ENCODE data around the gene KBTBD13.
"Not testable (repeated sequence)": the region's sequence is repeated elsewhere in the genome, so short reads cannot be mapped to it uniquely, and the experiment has no call there.

Gene KBTBD13

GRCh38 chr15:65087873-65088642, 11.5 kb downstream of the KBTBD13 start:
- in situ Hi-C loops (cut with MboI; ENCODE audit: low sequenced_read_pairs), result no loop called here

- in situ Hi-C loops (cut with MboI; ENCODE audit: low sequenced_read_pairs), result no loop called here
Observed at GRCh38 chr15:65088643-65089021, 12.1 kb downstream of the KBTBD13 start.

DNA sequence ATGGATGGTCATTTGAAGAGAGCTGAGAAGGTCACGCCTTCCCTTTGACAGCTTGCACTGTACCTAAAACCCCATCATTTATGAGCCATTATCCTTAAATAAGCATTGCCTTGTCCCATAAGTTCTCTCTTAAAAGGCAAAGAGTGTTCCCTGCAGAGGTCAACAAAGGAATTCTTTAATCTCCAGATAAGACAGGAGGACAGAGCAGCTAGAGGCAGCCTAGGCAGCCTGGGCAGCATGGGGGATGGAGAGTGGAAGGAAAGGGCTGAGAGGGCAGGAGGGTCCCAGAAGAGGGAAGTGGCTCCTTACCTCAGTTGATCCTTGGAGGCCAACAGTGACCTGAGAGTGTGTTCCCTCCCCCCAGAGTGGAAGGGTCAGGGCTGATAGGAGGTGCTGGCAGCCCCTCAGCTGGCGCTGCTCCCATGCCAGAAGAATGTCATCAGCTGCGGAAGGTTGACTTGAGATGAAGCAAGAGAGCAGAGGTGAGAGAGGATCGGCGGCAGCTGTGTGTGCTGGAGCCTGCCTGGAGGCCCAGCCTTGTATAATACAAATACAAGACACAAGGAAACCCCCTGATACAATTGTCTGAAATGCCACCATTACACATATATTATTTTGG, 12.8 kb downstream of the KBTBD13 start:
- in situ Hi-C loops (cut with MboI; ENCODE audit: low sequenced_read_pairs), result no loop called here

- in situ Hi-C loops (cut with MboI; ENCODE audit: low sequenced_read_pairs), result no loop called here
Observed at GRCh38 chr15:65091946-65092770, 15.6 kb downstream of the KBTBD13 start.

DNA sequence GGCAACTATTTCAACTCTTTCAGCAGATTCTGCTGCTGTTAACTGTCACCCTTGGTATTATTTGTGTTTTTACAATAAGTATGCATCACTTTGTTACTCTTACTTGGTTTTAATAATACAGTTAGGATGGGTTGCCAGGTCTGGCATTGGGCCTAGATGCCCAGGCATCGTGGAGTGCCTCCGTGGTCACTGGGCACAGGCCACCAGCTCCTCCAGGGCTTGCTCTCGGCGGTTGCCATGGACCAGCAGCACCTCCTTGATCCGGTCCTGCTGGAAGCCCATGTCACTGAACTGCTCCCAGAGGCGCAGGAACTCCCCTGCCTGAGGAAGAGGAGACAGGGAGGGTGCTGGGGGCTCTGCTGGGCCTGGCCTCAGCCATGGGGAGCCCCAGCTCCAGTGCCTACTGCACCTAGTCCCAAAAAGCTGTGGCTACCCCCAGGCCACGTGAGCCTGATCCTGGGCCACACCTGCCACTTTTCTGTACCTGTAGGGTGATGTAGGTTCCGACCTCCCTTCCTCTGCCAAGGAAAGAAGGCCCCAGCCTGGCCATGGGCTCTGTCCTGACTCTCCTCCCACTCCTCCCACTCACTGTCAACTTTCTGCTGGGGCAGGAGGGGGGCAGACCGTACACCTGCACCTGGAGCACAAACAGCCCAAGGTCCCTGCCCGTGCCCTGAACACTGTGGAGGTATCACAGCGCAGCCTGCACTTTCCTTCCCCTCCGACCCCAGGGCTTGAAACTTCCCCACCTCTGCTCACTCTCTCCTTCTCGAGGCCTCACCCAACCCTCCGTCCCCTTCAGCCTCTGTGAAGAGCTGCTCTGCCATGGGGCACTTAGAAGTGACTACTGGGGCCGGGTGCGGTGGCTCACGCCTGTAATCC, 16.6 kb downstream of the KBTBD13 start:
- in situ Hi-C loops (cut with MboI; ENCODE audit: low sequenced_read_pairs), result no loop called here

- in situ Hi-C loops (cut with MboI; ENCODE audit: low sequenced_read_pairs), result not testable (repeated sequence)
Observed at GRCh38 chr15:65093793-65094170, 17.2 kb downstream of the KBTBD13 start.

GRCh38 chr15:65094294-65094995, 17.9 kb downstream of the KBTBD13 start:
- in situ Hi-C loops (cut with MboI; ENCODE audit: low sequenced_read_pairs), result no loop called here

DNA sequence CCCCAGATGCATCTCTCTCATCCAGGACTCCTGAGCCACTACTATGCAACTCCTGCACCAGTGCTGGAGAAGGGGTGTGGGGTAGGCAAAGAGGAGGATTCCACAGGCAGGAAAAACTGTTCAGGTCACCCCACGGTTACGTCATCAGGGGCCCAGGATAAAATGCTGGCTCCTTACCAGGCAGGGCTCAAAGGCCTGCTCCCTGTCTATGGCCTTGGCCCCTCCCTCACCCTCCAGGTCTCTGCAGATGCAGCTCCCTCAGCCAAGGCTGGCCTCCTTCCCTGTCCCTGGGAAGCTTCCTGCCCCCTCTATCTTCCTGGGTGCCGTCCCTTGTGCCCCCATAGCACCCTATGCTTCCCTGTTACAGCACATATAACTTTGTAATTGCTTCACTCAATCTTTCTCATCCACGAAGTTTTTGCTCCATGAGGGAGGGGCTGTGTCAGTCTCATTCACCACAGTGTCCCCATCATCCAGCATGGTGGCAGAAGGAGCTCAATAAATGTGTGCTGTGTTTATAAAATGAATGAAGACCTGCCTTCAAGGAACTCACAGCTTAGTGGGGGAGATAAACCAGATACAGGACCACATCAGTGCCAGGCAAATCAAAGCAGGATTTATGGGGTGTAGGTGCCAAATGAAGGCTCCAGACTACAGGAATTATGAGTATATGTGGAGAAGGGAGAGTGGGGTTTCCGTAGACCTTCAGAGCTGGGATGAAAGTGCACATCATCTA, 18.6 kb downstream of the KBTBD13 start:
- in situ Hi-C loops (cut with MboI; ENCODE audit: low sequenced_read_pairs), result no loop called here

DNA sequence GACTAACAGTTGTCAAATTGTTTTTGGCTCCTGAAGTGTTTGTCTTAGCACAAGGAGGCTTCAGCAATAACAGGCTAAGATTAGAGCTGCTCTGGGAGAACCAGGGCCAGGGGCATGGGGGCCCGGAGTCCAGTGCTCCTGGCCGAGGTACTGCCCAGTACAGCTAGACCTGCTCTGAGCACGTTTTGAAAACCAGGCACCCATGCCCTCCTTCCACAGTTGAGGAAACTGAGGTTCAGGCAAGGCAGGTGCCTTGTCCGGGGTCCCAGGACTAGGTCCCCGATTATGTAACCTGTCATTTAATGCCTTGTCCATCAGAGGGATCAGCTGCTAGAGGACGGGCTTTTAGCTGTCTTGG, 19.2 kb downstream of the KBTBD13 start:
- in situ Hi-C loops (cut with MboI; ENCODE audit: low sequenced_read_pairs), result no loop called here

GRCh38 chr15:65096481-65097385, 20.2 kb downstream of the KBTBD13 start:
- in situ Hi-C loops (cut with MboI; ENCODE audit: low sequenced_read_pairs), result no loop called here

DNA sequence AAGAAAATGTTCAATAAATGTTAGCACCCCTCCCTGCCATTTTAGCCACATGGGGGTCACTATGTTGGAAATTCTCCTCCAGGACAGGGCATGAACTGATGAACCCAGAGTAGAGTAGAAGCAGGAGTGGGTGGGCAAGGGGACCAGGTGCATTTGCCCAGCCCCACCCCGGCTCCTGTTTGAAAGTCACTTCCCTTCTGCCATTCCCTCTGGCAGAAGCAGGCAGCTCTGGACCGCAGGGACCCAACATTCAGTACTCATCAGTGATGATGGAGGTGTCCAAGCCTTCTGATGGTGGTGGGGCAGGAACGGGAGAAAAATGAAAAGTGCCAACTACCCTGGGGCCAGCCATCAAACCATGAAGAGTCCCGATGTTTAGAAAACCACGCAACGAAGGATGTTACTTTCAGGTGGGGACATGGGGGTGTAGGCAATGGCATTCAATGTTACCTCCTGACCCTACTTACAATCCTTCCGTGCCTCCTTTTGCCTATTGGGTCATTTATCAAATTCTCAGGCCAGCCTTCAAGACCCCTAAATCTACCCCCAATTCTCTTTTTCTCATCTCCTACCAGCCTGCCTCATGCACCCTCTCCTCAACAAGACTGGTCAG, 21.2 kb downstream of the KBTBD13 start:
- in situ Hi-C loops (cut with MboI; ENCODE audit: low sequenced_read_pairs), result no loop called here

GRCh38 chr15:65099336-65099735, 22.8 kb downstream of the KBTBD13 start:
- in situ Hi-C loops (cut with MboI; ENCODE audit: low sequenced_read_pairs), result no loop called here

GRCh38 chr15:65099801-65100200, 23.3 kb downstream of the KBTBD13 start:
- in situ Hi-C loops (cut with MboI; ENCODE audit: low sequenced_read_pairs), result not testable (repeated sequence)

GRCh38 chr15:65100442-65100841, 23.9 kb downstream of the KBTBD13 start:
- in situ Hi-C loops (cut with MboI; ENCODE audit: low sequenced_read_pairs), result no loop called here

DNA sequence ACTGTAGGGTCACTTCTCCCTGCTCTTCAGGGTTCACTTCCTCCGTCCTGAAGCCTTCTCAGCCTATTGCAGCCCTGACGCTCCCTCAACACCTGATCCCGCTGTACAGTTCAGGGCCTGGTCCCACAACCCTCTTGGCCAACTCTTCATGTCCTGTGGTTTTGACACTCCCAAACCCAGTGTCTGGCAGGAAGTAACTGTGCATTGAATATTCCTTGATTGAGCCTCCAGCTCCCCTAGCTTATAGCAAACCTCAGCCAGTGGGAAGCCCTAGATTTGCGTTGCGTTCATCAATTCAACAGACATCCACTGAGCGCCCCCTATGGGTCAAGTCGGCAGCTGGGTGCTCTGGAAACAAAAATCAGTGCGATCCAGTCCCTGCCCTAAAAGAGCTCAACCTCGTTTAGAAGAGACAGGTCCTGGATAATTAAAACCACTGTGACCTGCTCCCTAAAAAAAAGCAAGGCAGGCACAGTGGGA, 24.9 kb downstream of the KBTBD13 start:
- in situ Hi-C loops (cut with MboI; ENCODE audit: low sequenced_read_pairs), result no loop called here

- in situ Hi-C loops (cut with MboI; ENCODE audit: low sequenced_read_pairs), result no loop called here
Observed at GRCh38 chr15:65101891-65102708, 25.6 kb downstream of the KBTBD13 start.

GRCh38 chr15:65102912-65103311, 26.4 kb downstream of the KBTBD13 start:
- in situ Hi-C loops (cut with MboI; ENCODE audit: low sequenced_read_pairs), result no loop called here
